Measurements from ENCODE around the gene NET1.
"Not testable (repeated sequence)": the region's sequence is repeated elsewhere in the genome, so short reads cannot be mapped to it uniquely, and the experiment has no call there.

NET1 gene

DNA sequence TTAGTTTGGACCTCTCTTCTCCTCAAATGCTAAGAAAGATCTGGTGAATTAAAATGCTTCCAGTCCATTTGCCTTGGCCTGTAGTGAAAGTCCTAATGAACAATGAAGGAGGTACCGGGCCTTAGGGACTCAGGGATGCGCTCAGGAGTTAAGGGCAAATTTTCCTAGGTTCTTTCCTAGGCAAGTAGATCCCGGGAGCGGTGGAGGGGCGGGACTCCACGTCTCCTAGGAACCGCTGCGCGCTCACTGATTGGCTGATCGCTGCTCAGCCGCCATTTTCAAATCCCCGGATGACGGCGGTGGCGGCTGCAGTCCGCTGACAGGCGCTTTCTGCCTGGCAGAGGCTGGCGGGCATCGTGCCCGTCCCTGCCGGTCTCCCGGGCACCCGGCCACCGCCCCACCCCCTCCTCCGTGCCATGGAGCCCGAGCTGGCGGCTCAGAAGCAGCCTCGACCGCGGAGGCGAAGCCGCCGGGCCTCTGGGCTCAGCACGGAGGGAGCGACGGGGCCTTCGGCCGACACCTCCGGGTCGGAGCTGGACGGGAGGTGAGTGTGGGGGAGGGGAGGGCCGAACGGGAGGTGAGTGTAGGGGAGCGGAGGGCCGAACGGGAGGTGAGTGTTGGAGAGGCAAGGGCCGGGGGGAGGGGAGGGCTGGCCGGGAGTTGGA is at the start of gene NET1:
TSS of gene NET1 (plus strand) at position 281 of the 665 bp plus-strand sequence. CDS start at position 417, 136 bp downstream.
- peak; percentile 74 for DNase-seq

GRCh38 chr10:5362873-5363272 is 49.5 kb upstream of the NET1 start:
- no peak for DNase-seq

GRCh38 chr10:5364374-5364773 is 48.0 kb upstream of the NET1 start:
- no peak for DNase-seq

DNA sequence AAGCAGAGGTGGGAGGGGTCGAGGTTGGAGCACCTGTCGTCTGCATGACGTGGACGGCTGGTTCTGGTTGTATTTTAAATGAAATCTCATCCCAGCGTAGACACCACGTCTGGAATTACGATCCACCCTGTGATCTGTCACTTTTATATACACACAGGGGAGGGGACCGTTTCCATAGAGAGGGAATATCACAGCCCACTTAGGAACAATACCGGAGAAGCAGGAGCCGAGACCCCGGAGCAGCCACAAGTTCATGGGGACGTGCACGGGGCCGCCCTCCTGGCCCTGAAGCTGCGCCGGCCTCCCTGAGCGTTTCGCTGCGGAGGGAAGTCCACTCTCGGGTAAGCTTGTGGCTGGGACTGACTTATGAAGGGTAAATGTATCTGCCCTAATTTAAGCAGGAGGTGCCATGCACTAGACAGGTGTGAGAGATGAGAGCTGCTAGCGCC is 47.4 kb upstream of the NET1 start, which contains the start of gene UCN3:
TSS of gene UCN3 (plus strand) at position 77 of the 449 bp plus-strand sequence. CDS start 8,755 bp downstream, outside the sequence.
- DNase-seq, result no peak

DNA sequence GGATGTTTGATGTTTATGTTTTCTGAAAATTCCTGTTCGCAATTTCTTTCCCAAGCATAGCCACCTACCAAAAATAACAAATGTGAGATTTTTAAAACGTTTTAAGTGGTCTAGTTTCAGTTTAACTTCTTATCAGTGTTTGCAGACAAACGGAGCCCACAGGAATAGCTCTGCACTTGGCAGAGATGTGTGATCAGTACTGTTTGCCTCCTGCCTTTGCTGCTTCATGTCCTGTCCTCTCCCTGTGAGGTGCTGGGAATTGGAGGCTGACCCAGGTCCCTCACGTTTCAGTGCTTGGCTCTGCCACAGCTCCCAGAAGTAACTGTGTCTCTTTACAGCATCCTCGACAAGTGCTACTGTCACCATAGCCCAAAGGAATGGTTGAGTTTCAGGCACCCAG is 46.4 kb upstream of the NET1 start:
- DNase-seq, result no peak

- no peak for DNase-seq
These were observed 42.8 kb upstream of the NET1 start for GRCh38 chr10:5369362-5370158.

DNA sequence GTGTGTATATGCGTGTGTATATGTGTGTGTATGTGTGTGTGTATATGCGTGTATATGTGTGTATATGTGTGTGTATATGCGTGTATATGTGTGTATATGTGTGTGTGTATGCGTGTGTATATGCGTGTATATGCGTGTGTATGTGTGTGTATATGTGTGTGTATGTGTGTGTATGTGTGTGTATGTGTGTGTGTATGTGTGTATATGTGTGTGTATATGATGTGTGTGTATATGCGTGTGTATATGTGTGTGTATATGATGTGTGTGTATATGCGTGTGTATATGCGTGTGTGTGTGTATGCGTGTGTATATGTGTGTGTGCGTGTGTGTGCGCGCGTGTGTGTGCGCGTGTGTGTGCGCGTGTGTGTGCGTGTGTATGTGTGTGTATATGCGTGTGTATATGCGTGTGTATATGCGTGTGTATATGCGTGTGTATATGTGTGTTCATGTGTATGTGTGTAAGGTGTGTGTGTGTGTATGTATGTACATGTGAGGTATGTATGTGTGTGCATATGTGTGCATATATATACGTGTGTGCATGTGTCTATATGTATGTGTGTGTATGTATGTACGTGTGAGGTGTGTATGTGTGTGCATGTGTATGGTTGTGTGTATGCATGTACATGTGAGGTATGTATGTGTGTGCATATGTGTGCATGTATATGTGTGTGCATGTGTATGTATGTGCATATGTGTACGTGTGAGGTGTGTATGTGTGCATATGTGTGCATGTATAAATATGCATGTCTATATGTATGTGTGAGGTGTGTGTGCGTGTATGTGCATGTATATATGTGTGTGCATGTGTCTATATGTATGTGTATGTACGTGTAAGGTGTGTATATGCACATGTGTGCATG is 41.6 kb upstream of the NET1 start:
- DNase-seq, result no peak

DNA sequence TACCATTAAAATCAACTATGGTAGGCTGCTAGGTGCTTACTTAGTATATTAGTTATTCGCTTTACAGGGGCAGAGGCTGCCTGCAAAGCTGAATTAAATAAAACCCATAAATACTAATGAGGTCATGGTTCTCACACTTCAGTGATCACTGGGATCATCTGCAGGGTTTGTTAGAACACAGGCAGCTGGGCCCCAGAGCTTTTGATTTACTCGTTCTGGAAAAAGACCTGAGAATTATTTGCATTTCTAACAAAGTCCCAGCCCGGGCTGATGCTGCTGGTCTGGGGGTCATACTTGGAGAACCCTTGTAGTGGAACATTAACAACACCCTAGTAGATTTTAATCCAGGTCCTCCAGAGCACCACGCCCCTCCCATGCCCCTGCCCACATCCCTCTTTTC is 39.0 kb upstream of the NET1 start:
- DNase-seq, result no peak

DNA sequence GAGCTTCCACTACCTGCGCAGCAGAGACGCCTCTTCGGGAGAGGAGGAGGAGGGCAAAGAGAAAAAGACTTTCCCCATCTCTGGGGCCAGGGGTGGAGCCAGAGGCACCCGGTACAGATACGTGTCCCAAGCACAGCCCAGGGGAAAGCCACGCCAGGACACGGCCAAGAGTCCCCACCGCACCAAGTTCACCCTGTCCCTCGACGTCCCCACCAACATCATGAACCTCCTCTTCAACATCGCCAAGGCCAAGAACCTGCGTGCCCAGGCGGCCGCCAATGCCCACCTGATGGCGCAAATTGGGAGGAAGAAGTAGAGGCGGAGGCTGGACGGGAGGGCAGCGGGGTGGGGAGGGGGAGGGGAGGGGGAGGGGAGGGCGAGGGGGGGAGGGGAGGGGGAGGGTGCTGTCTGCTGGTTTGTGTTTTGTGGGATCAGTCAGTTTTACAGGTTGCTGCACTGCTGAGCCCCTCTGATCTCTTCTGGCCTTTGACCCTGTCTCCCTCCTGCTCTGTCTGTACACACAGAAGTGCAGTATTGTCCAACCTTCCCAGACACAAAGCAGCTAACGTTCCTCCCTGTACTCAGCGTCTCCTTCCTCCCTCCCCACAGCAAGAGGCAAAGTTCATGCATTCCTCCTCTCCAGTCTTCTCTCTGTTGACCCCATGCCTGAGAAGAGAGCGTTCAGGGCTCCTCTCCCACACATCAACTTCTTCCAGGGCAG is 38.3 kb upstream of the NET1 start:
- no peak for DNase-seq

DNA sequence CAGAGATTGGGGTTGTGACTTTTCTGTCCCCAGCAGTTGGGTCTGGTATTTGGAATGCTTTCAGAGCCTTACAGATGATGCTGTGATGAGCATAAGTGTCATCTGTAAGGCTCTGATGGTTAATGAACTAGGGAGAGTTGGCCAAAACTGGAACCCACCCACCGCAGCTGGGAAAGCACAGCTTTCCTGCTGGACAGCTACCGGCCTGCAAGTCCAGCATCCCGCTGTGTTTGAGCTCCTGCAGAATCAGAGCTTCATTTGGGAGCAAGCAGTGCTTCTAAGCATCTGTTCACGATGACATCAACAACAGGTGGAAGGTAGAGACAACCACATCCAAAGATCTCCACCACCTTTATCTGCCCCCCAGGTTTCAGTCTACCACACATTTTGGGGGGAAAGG is 35.9 kb upstream of the NET1 start:
- DNase-seq, result no peak

- DNase-seq, result not testable (repeated sequence)
These were observed 33.2 kb upstream of the NET1 start for GRCh38 chr10:5379202-5379601.

- DNase-seq, result not testable (repeated sequence)
These were observed 32.0 kb upstream of the NET1 start for GRCh38 chr10:5380395-5380794.

DNA sequence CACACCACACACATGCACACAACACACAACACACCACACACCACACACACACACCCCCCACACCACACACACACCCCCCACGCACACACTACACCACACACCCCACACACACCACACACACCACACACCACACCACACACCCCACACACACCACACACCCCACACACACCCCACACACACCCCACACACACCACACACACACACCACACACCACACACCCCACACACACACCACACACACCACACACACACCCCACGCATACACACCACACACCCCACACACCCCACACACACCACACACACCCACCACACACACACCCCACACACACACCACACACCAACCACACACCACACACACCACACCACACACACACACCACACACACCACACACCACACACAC is 31.2 kb upstream of the NET1 start:
- no peak for DNase-seq

GRCh38 chr10:5385224-5385623 is 27.1 kb upstream of the NET1 start:
- no peak for DNase-seq

- no peak for DNase-seq
These were observed 25.2 kb upstream of the NET1 start for GRCh38 chr10:5387169-5387568.

DNA sequence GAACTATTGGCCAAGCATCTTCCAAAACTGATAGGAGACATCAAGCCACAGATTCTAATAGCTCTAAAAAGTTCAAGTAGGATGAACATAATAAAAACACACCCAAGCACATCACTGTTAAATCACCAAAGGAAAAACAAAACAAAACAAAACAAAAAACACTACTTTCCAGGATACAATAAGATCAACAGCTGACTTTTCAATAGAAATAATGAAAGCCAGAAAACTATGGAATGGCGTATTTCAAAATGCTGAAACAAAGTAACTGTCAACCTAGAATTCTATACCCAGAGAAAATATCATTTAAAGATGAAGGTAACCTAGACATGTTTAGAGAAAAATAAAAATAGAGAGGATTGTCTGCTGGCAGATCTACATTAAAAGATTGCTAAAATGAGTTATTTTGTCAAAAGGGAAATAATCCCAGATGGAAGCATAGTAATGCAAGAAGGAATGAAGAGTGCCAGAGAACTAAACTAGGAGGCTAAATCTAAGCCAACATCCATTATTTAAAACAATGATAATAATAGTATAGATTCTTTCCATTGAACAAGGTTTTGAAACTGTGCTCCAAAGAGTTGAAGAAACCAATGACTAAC is 21.7 kb upstream of the NET1 start:
- no peak for DNase-seq

DNA sequence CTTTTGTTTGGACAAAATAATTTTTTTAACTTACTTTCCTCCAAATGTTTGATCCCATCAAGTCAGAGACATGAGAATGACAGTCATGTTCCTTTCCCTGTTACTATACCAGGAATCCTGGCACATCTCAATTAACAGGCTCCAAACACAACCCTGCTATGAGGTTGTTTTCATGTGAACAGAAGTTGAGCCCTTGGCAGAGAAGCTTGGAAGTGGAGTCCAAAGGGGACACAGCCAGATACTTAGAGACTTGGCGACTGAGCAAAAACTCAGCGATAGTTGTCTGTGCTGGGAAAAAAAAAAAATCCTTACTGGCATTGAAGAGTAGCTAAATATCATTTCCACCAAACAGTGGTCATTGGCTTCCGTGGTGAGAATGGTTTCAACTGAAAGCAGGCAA is 20.6 kb upstream of the NET1 start:
- DNase-seq, result no peak

DNA sequence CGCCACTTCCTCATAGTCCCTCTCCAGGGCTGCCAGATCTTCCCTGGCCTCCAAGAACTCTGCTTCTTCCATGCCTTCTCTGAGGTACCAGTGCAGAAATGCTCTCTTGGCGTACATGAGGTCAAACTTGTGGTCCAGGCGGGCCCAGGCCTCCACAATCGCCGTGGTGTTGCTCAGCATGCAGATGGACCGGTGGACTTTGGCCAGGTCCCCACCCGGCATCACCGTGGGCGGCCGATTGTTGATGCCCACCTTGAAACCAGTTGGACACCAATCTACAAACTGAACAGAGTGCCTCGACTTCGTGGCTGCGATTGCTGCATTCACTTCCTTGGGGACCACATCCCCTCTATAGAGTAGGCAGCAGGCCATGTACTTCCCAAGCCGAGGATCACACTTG is 18.8 kb upstream of the NET1 start:
- no peak for DNase-seq

DNA sequence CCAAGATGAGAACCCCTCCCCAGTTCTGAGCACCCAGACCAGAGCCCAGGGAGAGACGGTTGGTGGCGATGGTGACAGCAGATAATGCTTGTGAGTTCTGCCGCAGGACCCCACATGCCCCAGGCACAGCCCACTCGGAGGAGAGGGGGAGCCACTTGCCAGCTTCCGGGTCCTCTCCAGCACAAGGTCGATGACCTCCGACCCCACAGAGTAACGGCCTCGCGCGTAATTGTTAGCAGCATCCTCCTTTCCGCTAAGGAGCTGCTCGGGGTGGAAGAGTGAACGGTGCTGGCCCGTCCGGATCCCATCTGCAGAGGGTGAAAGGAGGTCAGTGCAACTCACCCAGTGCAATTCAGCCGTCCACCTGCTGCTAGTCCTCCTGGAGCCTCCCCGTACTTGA is 17.2 kb upstream of the NET1 start:
- DNase-seq, result no peak

- DNase-seq, result no peak
These were observed 15.6 kb upstream of the NET1 start for GRCh38 chr10:5396556-5397300.

GRCh38 chr10:5399332-5399731 is 13.0 kb upstream of the NET1 start:
- no peak for DNase-seq
